Measurements from ENCODE around the gene PPP1CA. TPM values are rescaled to one million over a fixed set of nuclear protein-coding genes. Genes with fewer than 3 reads are reported as not detected.

Gene PPP1CA
- polyA plus RNA-seq, 3 donors, result 209 to 551 (median 461) TPM

- TF ChIP-seq, protein P1, sequence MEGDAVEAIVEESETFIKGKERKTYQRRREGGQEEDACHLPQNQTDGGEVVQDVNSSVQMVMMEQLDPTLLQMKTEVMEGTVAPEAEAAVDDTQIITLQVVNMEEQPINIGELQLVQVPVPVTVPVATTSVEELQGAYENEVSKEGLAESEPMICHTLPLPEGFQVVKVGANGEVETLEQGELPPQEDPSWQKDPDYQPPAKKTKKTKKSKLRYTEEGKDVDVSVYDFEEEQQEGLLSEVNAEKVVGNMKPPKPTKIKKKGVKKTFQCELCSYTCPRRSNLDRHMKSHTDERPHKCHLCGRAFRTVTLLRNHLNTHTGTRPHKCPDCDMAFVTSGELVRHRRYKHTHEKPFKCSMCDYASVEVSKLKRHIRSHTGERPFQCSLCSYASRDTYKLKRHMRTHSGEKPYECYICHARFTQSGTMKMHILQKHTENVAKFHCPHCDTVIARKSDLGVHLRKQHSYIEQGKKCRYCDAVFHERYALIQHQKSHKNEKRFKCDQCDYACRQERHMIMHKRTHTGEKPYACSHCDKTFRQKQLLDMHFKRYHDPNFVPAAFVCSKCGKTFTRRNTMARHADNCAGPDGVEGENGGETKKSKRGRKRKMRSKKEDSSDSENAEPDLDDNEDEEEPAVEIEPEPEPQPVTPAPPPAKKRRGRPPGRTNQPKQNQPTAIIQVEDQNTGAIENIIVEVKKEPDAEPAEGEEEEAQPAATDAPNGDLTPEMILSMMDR (IDR thresholded peaks at IDR 0.05), result no peak
- intact Hi-C loops (cut with micrococcal nuclease), result no loop called here
- Histone ChIP-seq H3K9ac (ENCODE audit: insufficient read depth, low read length, poor library complexity, severe bottlenecking) (no peak overlapping the region), H3K79me2 (ENCODE audit: insufficient read depth, low read length) (no peaks in the 10 kb centered on the region), H3K4me1 (ENCODE audit: control insufficient read depth in 1 of 2, insufficient read depth in 2 of 2, low read length in 2 of 2) (peaks cover 35 to 56% of the 10 kb centered on the region in 2 donors), H4K20me1 (ENCODE audit: insufficient read depth, low read length) (no peaks in the 10 kb centered on the region), H3K4me3 (replicated peaks in 1 of 3; ENCODE audit: low read depth in 2 of 3, low read length in 3 of 3) (no peak overlapping the region), H3K27ac (ENCODE audit: low read depth in 1 of 2, low read length in 2 of 2) (no peak overlapping the region), H2AFZ (ENCODE audit: insufficient read depth, low read depth, low read length, poor library complexity, severe bottlenecking) (no peak overlapping the region), H3K36me3 (replicated peaks in 1 of 2; ENCODE audit: control insufficient read depth in 1 of 2, insufficient read depth in 2 of 2, low read length in 2 of 2) (no peaks in the 10 kb centered on the region), H3K27me3 (ENCODE audit: control insufficient read depth in 2 of 2, insufficient read depth in 2 of 2, low read length in 2 of 2) (peaks cover 6 to 68% of the 10 kb centered on the region in 2 donors), H3K9me3 (replicated peaks in 1 of 2; ENCODE audit: control insufficient read depth in 1 of 2, insufficient read depth in 1 of 2, low read length in 2 of 2) (no peaks in the 10 kb centered on the region), H3K4me2 (replicated peaks; ENCODE audit: extremely low read depth, low read length, poor library complexity, severe bottlenecking) (no peak overlapping the region)
- peaks cover 4 to 8% of the 10 kb centered on the region in 2 donors for H3K36me3 Mint-ChIP-seq
- peaks cover 46 to 77% (median 67%) of the 10 kb centered on the region in 3 donors for H3K27me3 Mint-ChIP-seq (ENCODE audit: low read depth in 3 of 3)
- DNase-seq, result no peak
- H3K27ac Mint-ChIP-seq, result no peak overlapping the region
- 91% methylated on average over 10 of the region's 12 CpGs for WGBS (ENCODE audit: insufficient coverage)
- H3K4me3 Mint-ChIP-seq, result peak overlapping the region in 1 of 2 donors; percentile 75
- peaks cover 0 to 12% (median 4%) of the 10 kb centered on the region in 7 donors for H3K9me3 Mint-ChIP-seq
- H3K4me1 Mint-ChIP-seq, result peaks cover 35% of the 10 kb centered on the region
Observed at GRCh38 chr11:67417425-67417824, 15.8 kb upstream of the PPP1CA start.

- H2AFZ ChIP-seq (ENCODE audit: insufficient read depth, low read depth, low read length, poor library complexity, severe bottlenecking), result no peak overlapping the region
- H3K27ac ChIP-seq (ENCODE audit: low read depth in 1 of 2, low read length in 2 of 2), result no peak overlapping the region
- DNase-seq, result no peak
- no peak overlapping the region for H3K4me2 ChIP-seq (replicated peaks; ENCODE audit: extremely low read depth, low read length, poor library complexity, severe bottlenecking)
- no peaks in the 10 kb centered on the region for H3K79me2 ChIP-seq (ENCODE audit: insufficient read depth, low read length)
- no peak overlapping the region for H3K9ac ChIP-seq (ENCODE audit: insufficient read depth, low read length, poor library complexity, severe bottlenecking)
- Mint-ChIP-seq H3K27ac (no peak overlapping the region), H3K9me3 (peaks cover 0 to 12% (median 4%) of the 10 kb centered on the region in 7 donors), H3K27me3 (ENCODE audit: low read depth in 3 of 3) (peaks cover 49 to 84% (median 73%) of the 10 kb centered on the region in 3 donors), H3K36me3 (peaks cover 4 to 8% of the 10 kb centered on the region in 2 donors), H3K4me3 (peak overlapping the region in 1 of 2 donors; percentile 75), H3K4me1 (peaks cover 35% of the 10 kb centered on the region)
- H3K36me3 ChIP-seq (replicated peaks in 1 of 2; ENCODE audit: control insufficient read depth in 1 of 2, insufficient read depth in 2 of 2, low read length in 2 of 2), result no peaks in the 10 kb centered on the region
- peaks cover 6 to 68% of the 10 kb centered on the region in 2 donors for H3K27me3 ChIP-seq (ENCODE audit: control insufficient read depth in 2 of 2, insufficient read depth in 2 of 2, low read length in 2 of 2)
- H3K4me3 ChIP-seq (replicated peaks in 1 of 3; ENCODE audit: low read depth in 2 of 3, low read length in 3 of 3), result no peak overlapping the region
- 72% methylated on average over 15 of the region's 21 CpGs for WGBS (ENCODE audit: insufficient coverage)
- TF ChIP-seq, protein P1 (IDR thresholded peaks at IDR 0.05), result no peak
- peaks cover 35 to 56% of the 10 kb centered on the region in 2 donors for H3K4me1 ChIP-seq (ENCODE audit: control insufficient read depth in 1 of 2, insufficient read depth in 2 of 2, low read length in 2 of 2)
- H3K9me3 ChIP-seq (replicated peaks in 1 of 2; ENCODE audit: control insufficient read depth in 1 of 2, insufficient read depth in 1 of 2, low read length in 2 of 2), result no peaks in the 10 kb centered on the region
- intact Hi-C loops (cut with micrococcal nuclease), result no loop called here
- no peaks in the 10 kb centered on the region for H4K20me1 ChIP-seq (ENCODE audit: insufficient read depth, low read length)
Observed at GRCh38 chr11:67416416-67417335, 15.0 kb upstream of the PPP1CA start.

All from CD14-positive monocyte (primary cell).